Ureter (tissue), 1 donor: ENCODE results near the gene LRMDA. TPM values are rescaled to one million over a fixed set of nuclear protein-coding genes. Genes with fewer than 3 reads are reported as not detected.

Source experiments
- DNase-seq: peaks from one replicate; pipeline ENCODE4 v3.0.0-alpha.2; 2020; ENCODE audit warnings: low spot score
- total RNA-seq: library from RNA; stranded (reverse); gene quantifications from one replicate; pipeline ENCODE4 v1.2.4, GENCODE V29; 2023
- donor health status: DM: yes; HTN: yes; CAD: no.

Gene LRMDA
- total RNA-seq, 1 donor from 2014 or later, result 23.1 TPM

- no peak for DNase-seq
Measured at GRCh38 chr10:76085002-76085816, 653.8 kb downstream of the LRMDA start.

GRCh38 chr10:76085817-76086167 is 654.4 kb downstream of the LRMDA start:
- DNase-seq, result no peak

- no peak for DNase-seq
Measured at GRCh38 chr10:76086170-76086760, 654.8 kb downstream of the LRMDA start.

- peak; percentile 83 for DNase-seq
Measured at GRCh38 chr10:76086761-76087639, 655.6 kb downstream of the LRMDA start.

GRCh38 chr10:76088008-76088407 is 656.6 kb downstream of the LRMDA start:
- no peak for DNase-seq

- DNase-seq, result no peak
Measured at GRCh38 chr10:76088980-76089379, 657.6 kb downstream of the LRMDA start.

- no peak for DNase-seq
Measured at GRCh38 chr10:76089556-76090180, 658.2 kb downstream of the LRMDA start.

GRCh38 chr10:76091926-76092325 is 660.5 kb downstream of the LRMDA start:
- DNase-seq, result no peak

- no peak for DNase-seq
Measured at GRCh38 chr10:76106611-76107010, 675.2 kb downstream of the LRMDA start.

- no peak for DNase-seq
Measured at GRCh38 chr10:76108563-76109359, 677.3 kb downstream of the LRMDA start.

GRCh38 chr10:76111404-76111803 is 680.0 kb downstream of the LRMDA start:
- no peak for DNase-seq

GRCh38 chr10:76111986-76112825 is 680.8 kb downstream of the LRMDA start:
- peak; percentile 49 for DNase-seq

- DNase-seq, result no peak
Measured at GRCh38 chr10:76112826-76113150, 681.4 kb downstream of the LRMDA start.

- no peak for DNase-seq
Measured at GRCh38 chr10:76113952-76114351, 682.5 kb downstream of the LRMDA start.

GRCh38 chr10:76114581-76115001 is 683.2 kb downstream of the LRMDA start:
- no peak for DNase-seq

GRCh38 chr10:76115131-76115470 is 683.7 kb downstream of the LRMDA start:
- no peak for DNase-seq

- DNase-seq, result no peak
Measured at GRCh38 chr10:76115471-76116155, 684.2 kb downstream of the LRMDA start.

GRCh38 chr10:76116523-76116922 is 685.1 kb downstream of the LRMDA start:
- no peak for DNase-seq

GRCh38 chr10:76117949-76118348 is 686.5 kb downstream of the LRMDA start:
- no peak for DNase-seq

- no peak for DNase-seq
Measured at GRCh38 chr10:76119036-76119435, 687.6 kb downstream of the LRMDA start.
